Vagina (tissue), 2 donors: ENCODE results near the gene TBX4.

Source experiments
- CTCF ChIP-seq, 3 experiments: fragments of 450-650 bp in 2 of 3; fragments of 200-600 bp in 1 of 3; sonication (generic) in 1 of 3; IDR thresholded peaks; one replicate each; pipeline ENCODE4 v1.5.1; 2017 to 2019; ENCODE audit warnings: antibody characterized with exemption in 3 of 3, mild to moderate bottlenecking in 2 of 3, moderate library complexity in 2 of 3
- POLR2A ChIP-seq, 2 donors: fragments of 450-650 bp; IDR thresholded peaks; one replicate each; pipeline ENCODE4 v1.6.1; 2017; ENCODE audit warnings: antibody characterized with exemption in 2 of 2, mild to moderate bottlenecking in 2 of 2, moderate library complexity in 2 of 2

DNA sequence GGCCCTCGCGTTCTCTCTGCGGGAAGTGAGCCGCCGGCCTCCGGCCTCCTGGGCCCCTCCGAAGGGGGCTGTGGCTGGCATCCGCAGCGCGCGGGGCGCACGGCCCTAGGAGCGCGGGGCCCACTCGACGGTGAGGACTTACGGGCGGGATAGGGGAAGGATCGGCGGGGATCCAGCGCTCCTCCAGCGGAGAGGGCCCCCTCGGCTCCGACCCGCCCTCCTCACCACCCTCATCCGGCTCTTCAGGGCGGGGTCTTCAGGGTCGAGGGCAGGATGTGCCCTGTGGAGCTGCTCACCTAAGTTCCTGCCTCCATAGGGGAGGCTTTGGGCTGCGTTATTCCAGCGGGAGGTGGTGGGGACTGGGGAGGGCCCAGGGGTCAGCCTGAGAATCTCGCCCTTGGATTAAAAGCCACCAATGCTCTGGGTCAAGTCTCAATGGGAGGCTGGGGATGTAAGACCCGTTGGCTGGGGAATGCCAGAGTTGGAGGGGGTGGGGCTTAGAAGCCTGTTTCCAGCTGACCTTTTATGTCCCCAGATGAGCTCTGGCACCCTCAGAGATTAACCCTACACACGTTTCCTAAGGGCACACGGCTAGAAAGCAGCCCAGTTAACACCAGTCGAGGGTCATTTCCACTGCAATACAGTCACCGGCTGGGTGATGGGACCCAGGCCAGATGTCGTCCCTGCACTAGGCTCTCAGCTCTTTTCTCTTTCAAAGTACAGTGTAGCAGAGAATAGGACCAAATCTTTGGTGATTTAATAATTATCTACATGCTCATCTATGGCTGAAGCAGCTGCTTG is 39.2 kb upstream of the TBX4 start:
- TF ChIP-seq POLR2A (IDR thresholded peaks at IDR 0.05): no peak
- no peak for TF ChIP-seq CTCF (IDR thresholded peaks at IDR 0.05)
